ENCODE results near the gene CDK12. TPM values are rescaled to one million over a fixed set of nuclear protein-coding genes. Genes with fewer than 3 reads are reported as not detected.

Gene CDK12
- total and polyA plus RNA-seq, 10 of the 15 experiments (the other 5 are each of a cell fraction or from before 2014, with no cell fraction given), result 3.2 to 55.1 (median 31.9) TPM

GRCh38 chr17:39461926-39462569, 762 bp downstream of the CDK12 start:
- Histone ChIP-seq H3K9me3 (replicated peaks; ENCODE audit: control insufficient read depth, insufficient read depth, low read length) (no peaks in the 10 kb centered on the region), H2AFZ (ENCODE audit: control insufficient read depth, low read depth, low read length) (no peak overlapping the region), H3K27ac (ENCODE audit: control insufficient read depth, insufficient read depth) (peak overlapping the region; percentile 91), H3K4me2 (ENCODE audit: control insufficient read depth, insufficient read depth) (peak overlapping the region; percentile 64), H4K20me1 (ENCODE audit: control insufficient read depth, insufficient read depth) (no peaks in the 10 kb centered on the region), H3K27me3 (replicated peaks in 1 of 2; ENCODE audit: control insufficient read depth in 2 of 2, insufficient read depth in 2 of 2, low read length in 1 of 2) (no peaks in the 10 kb centered on the region), H3K4me3 (peak overlapping the region; percentile 99), H3K79me2 (ENCODE audit: control insufficient read depth, insufficient read depth, low read length) (peaks cover 52% of the 10 kb centered on the region), H3K36me3 (ENCODE audit: control insufficient read depth in 2 of 2, insufficient read depth in 2 of 2, low read length in 1 of 2) (peaks cover 0 to 4% of the 10 kb centered on the region in 2 experiments; a peak in 1 of 4 replicates), H3K4me1 (ENCODE audit: control insufficient read depth, insufficient read depth, low read length) (no peaks in the 10 kb centered on the region), H3K9ac (ENCODE audit: control insufficient read depth, insufficient read depth, low read length) (peak overlapping the region; percentile 92)
- CTCF ChIA-PET, result interaction anchor here (0.7 to 2.4 kb wide), 7 partner anchors 10 to 218 kb away, joined by 3 to 6 read pairs (median 3); partner anchors contain the start of gene MED1
- intact Hi-C loops (cut with micrococcal nuclease; ENCODE audit: unreplicated experiment) (loop anchor here (1.0 kb wide), 1 partner anchor 11 kb away; the partner anchor contains the start of gene MED1), in situ Hi-C loops (cut with MboI) (no loop called here)
- DNase-seq (ENCODE audit: low read depth, low spot score), result peak; percentile 32
- SMC1A ChIA-PET (ENCODE audit: uncharacterized antibody, unreplicated experiment), result interaction anchor here (0.5 to 3.3 kb wide), 3 partner anchors 9 to 61 kb away, joined by 3 to 36 read pairs (median 3); partner anchors contain the start of gene MED1
- no peak for FAIRE-seq
- peak; percentile 32 for ATAC-seq
- TF ChIP-seq CEBPZ (IDR thresholded peaks at IDR 0.05; ENCODE audit: low read depth, low read length) (no peak), EGR1 (IDR thresholded peaks at IDR 0.05; ENCODE audit: borderline replicate concordance in 1 of 2, low read depth in 2 of 2, low read length in 2 of 2) (0 out of 3 replicates have a peak, but pooled peaks of 1 of the 2 experiments have one; percentile 36), RELA (IDR thresholded peaks at IDR 0.05; ENCODE audit: borderline replicate concordance, partially characterized antibody) (no peak)
- BruUV-seq (replicated peaks), result no TSS peak
- RAD21 ChIA-PET (ENCODE audit: unreplicated experiment), result interaction anchor here (1.0 to 2.7 kb wide), 5 partner anchors 10 to 58 kb away, joined by 3 to 38 read pairs (median 7); partner anchors contain the start of gene MED1
- under 1% methylated on average over 32 of the region's 34 CpGs for WGBS (ENCODE audit: insufficient coverage, insufficient replicate concordance, low lambda C conversion rate, missing lambda C conversion rate)
- POLR2A ChIA-PET, result interaction anchor here (0.6 to 4.9 kb wide), 10 partner anchors 11 to 309 kb away, joined by 3 to 73 read pairs (median 4); partner anchors contain the start of gene MED1

Data from GM12878 (cell line).